Brain pericyte (primary cell): Measurements from ENCODE around the gene HNRNPDL.
"Not testable (repeated sequence)": the region's sequence is repeated elsewhere in the genome, so short reads cannot be mapped to it uniquely, and the experiment has no call there.

ENCODE experiments used
- DNase-seq: peaks from one replicate; pipeline ENCODE4 v3.0.0-alpha.2; 2012; ENCODE audit warnings: low read depth, low spot score

HNRNPDL gene

GRCh38 chr4:82388405-82388804, 41.9 kb downstream of the HNRNPDL start:
- no peak for DNase-seq

DNA sequence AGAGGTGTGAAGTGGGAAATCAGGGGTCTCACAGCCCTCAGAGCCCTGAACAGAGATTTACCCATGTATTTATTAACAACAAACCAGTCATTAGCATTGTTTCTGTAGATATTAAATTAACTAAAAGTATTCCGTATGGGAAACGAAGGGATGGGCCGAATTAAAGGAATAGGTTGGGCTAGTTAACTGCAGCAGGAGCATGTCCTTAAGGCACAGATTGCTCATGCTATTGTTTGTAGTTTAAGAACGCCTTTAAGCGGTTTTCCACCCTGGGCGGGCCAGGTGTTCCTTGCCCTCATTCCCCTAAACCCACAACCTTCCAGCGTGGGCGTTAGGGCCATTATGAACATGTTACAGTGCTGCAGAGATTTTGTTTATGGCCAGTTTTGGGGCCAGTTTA, 44.0 kb downstream of the HNRNPDL start:
- not testable (repeated sequence) for DNase-seq

- DNase-seq, result no peak
These were observed 47.5 kb downstream of the HNRNPDL start for GRCh38 chr4:82382751-82383150.

DNA sequence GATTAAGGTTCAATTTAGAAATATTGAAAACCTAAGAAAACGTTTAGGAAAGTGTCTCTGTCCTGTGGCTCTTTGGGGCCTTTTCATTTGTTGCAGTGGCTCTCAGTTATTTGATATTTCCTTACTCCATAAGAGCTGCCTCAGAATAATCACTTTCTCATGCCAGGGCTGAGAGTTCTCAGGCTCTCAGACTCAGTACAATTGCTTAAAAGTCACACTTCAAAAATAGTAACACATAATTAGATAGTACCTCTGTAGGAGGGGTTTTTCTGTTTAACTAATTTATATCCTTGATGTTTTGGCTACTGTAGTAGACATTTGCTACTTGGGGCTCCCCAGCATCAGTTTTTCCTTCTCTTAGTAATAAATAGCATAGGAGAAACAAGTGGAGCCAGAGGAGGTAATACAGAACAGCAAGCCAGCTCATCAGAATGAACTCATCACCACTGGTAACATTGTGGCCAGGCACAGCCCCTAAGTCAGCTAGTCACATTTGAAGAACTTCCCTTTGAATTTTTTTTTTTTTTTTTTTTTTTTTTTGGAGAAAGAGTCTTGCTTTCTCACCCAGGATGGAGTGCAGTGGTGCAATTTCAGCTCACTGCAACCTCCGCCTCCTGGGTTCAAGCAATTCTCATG, 48.5 kb downstream of the HNRNPDL start:
- no peak for DNase-seq

DNA sequence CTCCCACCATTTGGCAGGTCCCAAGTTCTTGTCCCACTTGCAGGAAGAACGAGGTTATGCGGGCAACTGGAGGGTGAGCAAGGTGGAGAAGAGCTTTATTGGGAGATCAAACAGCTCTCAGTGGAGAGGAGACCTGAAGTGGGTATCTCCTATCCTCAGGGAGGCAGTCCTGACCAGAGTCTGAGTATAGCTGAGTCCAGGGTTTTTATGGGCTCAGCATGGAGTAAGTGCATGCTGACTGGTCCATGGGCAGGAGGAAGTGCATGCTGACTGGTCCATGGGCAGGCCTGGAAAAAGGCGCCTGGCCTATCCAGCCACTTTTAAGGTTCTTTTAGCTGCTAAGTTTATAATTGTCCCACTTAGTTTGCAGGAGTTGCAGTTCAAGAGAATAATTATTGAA, 49.0 kb downstream of the HNRNPDL start:
- DNase-seq, result no peak

DNA sequence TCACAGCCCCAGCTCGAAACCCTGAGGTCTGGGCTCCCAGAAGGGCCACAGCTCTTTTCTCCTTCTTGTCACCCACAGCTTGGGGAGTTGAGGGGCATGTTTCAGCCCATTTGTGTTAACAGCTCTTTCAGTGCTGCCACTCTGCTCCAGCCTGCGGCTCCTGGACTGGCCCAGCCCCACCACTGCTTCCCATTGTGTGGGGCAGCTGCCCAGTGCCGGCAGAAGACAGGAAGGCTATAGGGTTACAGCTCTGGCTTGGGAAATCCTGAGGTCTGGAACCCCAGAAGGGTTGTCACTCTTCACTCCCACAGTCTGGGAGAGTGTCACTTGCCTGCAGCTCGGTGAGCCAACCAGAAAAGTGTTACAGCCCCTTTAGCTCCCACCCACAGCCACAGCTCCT, 49.4 kb downstream of the HNRNPDL start:
- DNase-seq, result no peak

DNA sequence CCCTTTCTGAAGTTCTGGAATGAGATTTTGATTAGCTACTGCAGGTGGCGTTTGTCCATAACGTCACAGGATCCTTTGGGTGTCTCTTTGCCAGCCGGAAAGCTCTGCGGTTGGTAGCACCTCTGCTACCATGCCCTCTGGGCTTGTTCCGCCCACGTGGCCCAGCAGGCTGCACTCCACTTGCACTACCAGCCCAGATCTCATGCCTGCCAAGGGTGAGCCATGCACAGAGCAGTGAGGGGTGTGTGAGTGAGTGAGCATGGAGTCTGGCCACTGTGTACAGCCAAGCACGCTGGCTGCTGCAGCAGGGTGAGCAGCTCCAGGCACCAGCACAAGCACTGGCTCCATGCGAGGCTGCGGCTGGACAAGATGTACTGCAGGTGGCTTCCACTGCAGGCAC, 49.9 kb downstream of the HNRNPDL start:
- no peak for DNase-seq

DNA sequence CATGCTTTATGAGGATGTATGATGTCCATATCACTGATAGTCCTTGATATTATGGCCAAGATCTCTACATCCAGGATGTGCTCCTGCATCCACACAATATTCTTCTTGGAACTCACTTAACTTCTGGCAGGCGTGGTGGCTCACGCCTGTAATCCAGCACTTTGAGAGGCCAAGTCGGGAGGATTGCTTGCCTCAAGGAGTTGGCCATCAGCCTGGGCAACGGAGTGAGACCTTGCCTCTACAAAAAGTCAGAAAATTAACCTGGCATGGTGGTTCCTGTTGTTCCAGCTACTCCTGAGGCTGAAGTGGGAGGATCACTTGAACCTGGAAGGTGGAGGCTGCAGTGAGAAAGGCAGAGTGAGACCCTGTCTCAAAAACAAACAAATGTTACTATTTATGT, 54.2 kb downstream of the HNRNPDL start:
- DNase-seq, result no peak

- peak; percentile 98 for DNase-seq
These were observed 56.2 kb downstream of the HNRNPDL start, which contains the start of gene HNRNPD for GRCh38 chr4:82373816-82374625. Gene HNRNPD, minus strand, starts transcription at chr4:82373991. Its CDS starts 313 bp downstream, at chr4:82373678.

- DNase-seq, result no peak
These were observed 56.8 kb downstream of the HNRNPDL start for GRCh38 chr4:82373486-82373815.
